ENCODE data around the gene LRMDA.
"Not testable (repeated sequence)": the region's sequence is repeated elsewhere in the genome, so short reads cannot be mapped to it uniquely, and the experiment has no call there.

LRMDA gene

DNA sequence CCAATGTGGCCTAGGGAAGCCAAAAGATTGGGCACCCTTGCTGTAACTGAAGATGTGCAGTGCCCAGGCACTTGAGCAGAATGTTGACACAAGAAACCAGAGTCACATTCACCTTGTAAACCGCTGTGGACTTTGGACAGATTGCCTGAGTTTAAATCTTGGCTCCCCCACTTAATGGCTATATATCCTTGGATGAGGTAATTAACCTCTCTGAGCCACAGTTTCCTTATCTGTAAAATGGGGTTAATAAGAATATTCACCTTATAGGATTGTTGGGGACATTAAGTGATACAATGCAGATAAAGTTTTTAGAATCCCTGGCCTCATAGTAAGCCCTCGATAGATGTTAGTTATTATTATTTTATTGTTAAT lies 331.0 kb downstream of the LRMDA start:
- in situ Hi-C loops (cut with MboI; ENCODE audit: low sequenced_read_pairs), result no loop called here

DNA sequence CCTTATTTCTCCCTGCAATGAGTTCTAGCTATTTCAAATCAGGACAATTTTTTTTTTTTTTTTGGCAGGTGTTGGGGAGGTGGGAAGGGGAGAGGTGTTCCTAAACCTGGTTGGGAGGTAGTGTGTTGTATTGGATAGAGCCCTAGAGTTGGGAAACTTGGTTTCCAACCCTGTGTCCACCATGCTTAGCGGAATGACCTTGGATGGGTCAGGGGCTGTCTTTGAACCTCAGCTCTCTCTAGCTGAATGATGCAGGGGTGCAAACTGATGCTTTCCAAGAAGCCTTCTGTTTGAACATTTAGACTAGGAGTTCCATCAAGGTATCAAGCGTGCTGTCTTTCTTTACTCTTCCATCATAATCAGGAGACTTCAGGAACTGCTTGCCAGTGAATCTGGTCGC lies 332.2 kb downstream of the LRMDA start:
- in situ Hi-C loops (cut with MboI; ENCODE audit: low sequenced_read_pairs), result no loop called here

DNA sequence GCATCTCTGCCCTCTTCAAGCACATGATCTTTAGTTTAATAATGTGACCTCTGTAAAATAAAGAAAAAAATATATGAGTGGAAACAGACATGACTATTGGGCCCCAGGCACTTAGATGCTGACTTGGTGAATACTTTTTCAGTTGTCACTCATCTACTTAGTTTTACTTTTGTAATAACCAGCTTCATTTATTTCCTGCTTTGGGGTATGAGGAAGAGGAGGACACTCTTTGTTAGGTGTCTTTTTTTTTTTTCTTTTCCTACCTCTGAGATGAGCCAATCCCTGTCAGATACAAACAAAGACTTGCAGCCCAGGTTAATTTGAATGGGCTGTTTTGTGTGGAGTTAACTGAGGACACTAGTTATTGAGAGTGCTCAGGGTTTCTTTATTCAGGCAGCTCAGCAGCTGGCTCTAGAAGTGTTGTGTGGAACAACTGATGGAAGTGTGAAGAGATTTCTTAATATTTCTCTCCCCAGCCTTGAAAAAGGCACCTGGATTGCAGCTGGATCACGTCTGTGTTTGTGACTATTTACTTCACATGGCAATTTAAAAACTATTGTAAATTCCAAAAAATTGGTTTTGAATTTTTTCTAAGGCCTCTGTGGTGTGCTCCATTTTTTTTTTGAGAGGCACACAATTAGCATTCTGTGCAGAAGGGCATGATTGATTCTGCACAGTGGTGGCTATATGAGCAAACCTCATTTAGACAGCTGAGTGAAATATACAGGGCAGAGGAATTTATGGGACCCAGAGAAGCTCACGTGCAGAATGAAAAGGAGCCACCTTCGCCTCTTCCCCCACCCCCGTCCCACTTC lies 333.8 kb downstream of the LRMDA start:
- in situ Hi-C loops (cut with MboI; ENCODE audit: low sequenced_read_pairs), result no loop called here

DNA sequence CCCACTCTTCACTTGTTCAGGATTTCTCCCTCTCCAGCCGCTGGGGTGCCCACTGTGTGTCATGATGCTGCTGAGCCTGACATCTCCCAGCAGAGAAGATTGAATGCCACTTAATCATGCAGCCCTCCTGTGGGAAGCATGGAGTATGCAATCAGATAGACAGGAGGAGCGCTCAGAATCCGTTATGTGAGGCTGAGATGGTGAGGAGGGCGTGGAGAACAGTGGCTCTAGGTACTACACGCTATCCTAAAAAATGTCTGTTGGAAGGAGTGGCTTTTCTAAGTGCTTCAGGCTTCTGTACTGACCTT lies 334.3 kb downstream of the LRMDA start:
- in situ Hi-C loops (cut with MboI; ENCODE audit: low sequenced_read_pairs), result no loop called here

DNA sequence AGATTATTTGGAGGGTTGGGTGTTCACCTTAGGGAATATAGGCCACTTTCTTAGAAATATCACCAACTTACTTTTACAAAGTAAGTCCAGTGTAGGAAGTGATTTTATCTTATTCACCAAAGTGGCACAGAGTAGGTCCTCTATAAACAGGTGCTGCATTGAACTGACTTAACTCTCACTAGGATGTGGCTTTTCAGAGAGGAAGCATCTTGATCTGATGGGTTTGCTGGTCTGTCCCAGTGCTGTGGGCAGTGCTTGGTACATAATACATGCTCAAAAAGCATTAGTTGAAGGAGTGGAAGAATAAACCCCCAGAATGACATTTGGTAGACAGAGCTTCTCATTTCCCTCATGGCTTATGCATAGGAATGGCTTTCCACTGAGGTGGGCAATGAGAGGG lies 334.7 kb downstream of the LRMDA start:
- in situ Hi-C loops (cut with MboI; ENCODE audit: low sequenced_read_pairs), result no loop called here

DNA sequence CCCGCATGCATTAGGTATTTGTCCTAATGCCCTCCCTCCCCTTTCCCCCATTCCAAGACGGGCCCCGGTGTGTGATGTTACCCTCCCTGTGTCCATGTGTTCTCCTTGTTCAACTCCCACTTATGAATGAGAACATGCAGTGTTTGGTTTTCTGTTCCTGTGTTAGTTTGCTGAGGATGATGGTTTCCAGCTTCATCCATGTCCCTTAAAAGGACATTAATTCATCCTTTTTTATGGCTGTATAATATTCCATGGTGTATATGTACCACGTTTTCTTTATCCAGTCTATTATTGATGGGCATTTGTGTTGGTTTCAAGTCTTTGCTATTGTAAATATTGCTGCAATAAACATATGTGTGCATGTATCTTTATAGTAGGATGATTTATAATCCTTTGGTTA lies 335.3 kb downstream of the LRMDA start:
- in situ Hi-C loops (cut with MboI; ENCODE audit: low sequenced_read_pairs), result not testable (repeated sequence)

DNA sequence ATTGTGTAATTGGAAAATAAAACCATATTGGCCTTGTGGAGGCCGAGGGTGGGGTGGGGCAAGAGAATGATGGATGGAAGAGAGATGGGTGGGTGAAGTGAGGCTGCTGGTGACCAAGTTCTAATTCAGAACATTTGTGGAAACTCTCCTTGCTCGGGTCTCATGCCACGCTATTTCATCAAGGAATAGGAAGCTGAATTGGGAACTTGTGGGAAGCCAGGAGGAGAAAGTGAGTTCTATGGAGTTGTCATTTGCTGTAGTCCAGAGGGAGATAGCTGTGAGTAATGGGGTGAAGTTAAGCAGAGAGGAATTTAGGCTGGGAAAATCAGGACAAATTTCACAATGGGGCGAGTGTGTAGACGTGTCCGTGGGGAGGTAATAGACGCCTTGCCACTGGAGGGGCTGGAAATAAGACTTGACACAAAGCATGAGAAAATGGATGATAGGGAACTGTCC lies 339.2 kb downstream of the LRMDA start:
- in situ Hi-C loops (cut with MboI; ENCODE audit: low sequenced_read_pairs), result no loop called here

DNA sequence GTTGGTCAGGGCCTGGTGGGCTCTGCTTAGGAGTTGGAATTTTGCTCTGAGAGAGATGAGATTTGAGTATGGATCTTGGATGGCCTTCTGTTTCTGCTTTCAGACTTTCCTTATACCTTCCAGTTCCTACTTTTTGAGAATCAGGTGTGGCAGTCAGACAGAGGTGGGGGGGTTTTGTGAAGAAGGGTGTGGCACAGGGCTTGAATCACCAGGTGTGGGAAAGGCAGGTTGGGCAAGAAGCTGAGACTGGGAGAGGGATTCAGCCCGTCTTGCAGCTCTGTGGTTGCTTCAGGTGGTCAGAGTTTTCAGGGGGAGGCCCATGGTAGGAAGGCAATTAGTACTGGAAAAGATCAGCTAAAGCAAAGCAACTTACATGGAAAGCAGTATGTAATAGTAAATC lies 340.2 kb downstream of the LRMDA start:
- in situ Hi-C loops (cut with MboI; ENCODE audit: low sequenced_read_pairs), result no loop called here

DNA sequence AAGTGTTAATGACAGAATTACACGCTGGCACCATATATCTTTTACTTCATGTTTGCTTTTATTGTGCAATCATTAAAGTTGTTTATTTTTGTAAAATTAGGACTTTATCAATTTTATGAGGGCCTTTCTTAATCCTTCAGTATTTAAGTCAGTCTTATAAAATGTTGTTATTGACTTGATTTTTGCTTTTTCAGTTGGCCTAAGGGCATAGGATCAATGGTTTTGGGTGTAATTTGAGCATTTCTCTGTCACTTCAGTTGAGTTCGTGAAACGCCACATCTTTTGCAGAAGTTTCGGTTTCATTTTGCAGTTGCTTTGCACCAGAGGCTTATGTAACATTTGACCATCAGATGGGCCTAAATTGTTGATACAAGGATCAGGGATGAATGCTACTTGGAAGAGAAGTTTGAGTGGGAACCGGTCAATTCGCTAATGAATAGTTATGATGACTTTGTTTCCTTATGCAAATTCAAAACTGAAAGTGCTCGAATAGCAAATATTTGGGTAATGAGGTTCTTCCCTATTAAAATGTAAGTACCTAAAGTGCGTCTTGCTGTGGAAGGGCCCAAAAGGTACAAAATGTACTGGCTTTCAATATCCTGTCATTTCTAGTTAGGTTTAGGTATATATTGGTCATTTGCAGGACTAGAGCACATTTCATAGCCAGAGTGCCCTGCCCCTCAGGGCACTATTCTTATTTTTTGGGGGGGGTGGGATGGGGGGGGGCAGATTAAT lies 340.9 kb downstream of the LRMDA start:
- in situ Hi-C loops (cut with MboI; ENCODE audit: low sequenced_read_pairs), result no loop called here

DNA sequence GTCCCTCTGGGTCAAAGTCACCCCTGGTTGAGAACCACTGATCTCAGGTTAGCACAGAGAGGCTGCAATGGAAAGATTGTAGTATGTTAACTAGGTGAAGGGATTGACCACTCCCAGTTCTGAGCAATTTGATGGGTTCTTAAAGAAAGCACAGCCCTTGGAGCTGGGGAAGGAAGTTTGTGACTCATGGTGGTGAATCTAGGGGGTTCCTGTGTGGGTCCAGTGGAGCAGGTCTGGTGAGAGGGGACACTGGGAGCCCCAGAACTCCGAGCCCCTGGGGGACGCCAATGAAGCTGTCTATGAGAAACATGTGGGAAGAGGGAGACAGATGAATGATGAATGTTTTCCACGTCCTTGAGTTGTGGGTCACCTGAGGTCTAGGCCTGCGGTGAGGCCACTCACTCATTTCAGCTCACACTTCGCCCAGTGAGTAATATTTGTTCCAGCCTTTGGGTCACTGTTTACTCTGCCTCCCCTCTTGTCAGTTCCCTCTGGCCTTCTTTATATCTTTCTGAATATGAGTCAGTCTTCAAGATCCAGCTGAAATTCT lies 341.9 kb downstream of the LRMDA start:
- in situ Hi-C loops (cut with MboI; ENCODE audit: low sequenced_read_pairs), result no loop called here

DNA sequence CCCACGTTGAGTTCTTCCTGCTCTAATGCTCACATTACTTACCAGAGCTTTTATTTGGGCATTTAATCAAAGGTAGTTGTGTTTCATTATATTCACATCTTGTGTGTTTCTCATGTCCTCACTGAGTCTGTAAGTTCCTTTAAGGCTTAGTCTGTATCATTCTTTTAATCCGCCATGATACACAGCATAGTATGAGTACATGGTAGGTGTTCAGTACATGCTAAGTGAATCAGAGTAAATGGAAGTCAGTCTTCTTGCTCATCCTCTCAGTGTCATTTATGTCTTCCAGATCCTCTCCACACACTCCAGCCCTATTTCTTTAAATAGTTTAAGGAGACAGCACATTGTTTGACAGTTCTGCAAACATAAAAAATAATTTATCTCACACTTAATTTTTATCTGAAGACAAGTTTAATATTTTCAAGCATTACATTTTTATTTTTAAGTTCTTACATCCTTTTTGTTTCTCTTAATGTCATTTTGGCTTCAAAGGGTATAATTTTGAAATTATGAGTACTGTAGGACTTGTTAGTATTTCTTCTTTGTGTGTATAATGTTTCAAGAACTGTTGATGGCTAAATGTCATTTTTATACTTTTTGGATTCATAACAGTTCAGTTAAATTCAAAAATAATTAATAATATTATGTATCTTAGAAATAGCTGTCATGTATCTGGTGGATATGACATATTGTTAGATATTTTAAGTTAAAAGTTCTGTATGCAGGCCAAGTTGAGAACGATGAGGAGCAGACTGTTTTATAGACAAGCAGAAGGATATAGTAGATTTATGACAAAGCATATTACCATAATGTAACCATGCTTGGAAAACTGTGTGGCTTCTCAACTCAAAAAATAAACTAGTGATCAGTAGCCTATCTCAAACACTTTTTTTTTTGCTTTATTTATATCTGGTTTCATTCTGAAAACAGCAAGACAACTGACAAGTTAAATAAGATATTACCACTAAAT lies 342.7 kb downstream of the LRMDA start:
- in situ Hi-C loops (cut with MboI; ENCODE audit: low sequenced_read_pairs), result no loop called here

DNA sequence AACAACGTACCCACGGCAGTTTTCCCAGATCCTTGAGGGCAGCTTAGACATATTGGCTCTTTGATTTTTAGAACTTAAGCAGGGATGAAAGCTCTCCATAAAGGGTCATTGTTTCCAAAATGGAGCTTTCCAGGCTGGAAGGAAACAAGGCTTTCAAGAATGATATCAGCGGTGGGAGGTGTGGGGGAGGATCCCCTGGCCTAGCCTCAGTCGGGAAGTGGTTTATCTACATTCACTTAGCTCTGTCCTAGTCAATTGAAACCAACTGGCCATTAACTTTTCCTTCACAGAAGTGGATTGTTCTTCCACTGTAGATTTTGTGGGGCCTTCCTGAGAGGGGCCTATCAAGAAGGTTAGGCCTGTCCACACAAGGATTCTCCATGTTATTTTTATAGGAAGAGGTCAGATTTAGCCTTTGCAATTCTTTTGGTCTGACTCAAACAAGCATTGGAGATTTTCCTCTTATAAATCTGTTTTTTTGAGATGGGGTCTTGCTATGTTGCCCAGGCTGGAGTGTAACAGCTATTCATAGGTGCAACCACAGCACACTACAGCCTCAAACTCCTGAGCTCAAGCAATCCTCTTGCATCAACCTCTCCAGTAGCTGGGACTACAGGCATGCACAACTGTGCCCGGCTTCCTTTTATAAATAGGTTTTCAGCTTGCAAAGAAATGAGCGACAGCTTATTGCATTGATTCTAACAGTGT lies 343.5 kb downstream of the LRMDA start:
- in situ Hi-C loops (cut with MboI; ENCODE audit: low sequenced_read_pairs), result no loop called here

DNA sequence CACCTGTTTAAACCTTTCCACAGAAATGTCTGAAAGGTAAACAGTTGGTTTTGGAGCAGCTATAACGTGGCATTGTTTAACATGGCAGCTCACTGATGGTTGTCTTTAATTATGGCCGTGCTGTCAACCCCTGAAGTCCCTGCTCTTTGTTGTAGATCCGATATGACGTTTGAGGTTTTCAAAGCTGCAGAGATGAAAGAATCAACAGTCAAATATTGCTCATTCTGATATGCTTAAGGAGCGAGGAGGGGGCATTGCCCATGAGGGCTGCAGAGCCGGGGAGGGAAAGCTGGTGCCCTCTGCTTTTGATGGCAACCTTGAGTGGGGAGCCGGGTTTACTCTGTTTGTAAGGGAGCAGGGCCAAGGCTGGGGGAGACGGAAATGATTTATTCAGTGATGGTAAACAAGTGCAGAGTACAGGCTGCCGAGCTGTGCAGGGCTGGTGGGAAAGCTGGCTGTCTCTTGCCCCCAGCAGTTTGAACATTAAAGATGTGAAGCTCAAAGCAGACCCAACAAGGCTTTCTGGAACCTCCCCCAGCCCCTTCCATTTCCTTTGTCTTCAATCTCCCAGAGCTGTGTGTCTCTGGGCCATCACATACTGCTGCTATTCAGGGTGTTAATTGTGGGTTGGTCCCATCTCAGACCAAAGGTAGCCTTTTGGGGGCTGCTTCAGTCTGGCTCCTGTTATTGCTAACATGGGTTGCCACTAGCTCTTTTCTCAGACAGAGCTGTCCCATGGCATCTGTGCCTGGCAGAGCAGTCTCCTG lies 345.5 kb downstream of the LRMDA start:
- in situ Hi-C loops (cut with MboI; ENCODE audit: low sequenced_read_pairs), result no loop called here

DNA sequence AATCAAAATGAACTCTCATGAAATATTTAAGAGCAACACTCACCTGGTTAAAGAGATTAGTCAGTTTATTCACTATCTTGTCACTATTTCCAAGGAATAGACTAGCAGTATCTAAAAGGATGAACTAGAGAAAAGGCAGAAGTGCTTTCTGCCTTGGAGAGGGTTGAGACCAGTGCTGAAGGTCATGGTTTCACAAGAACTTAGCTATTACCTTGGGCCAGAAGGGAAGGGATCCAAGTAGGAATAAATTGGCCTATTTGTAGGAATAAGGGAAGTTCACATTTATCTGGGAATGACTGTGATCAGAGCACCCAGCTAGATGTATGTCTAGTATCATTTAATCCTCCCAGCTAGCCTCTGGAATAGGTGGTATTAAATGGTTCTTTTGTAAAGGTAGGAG lies 347.2 kb downstream of the LRMDA start:
- in situ Hi-C loops (cut with MboI; ENCODE audit: low sequenced_read_pairs), result no loop called here

DNA sequence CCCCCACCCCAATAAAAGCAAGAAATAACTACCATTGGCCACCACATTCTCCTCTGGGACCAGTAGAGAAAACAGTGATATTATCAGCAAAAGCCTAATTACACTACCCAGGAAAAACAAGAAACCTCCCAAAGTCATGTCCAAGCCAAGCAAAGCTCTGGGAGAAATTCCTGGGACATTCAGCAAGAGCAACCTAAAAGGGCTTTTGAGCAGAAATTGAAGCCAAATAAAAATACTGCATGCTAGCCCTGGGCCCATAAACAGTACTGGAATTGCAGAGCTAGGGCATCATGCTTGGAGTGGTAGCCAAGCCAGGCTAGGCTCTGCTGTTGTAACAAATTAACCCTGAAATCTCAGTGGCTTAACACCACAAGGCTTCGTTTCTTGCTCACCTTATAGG lies 347.9 kb downstream of the LRMDA start:
- in situ Hi-C loops (cut with MboI; ENCODE audit: low sequenced_read_pairs), result no loop called here

DNA sequence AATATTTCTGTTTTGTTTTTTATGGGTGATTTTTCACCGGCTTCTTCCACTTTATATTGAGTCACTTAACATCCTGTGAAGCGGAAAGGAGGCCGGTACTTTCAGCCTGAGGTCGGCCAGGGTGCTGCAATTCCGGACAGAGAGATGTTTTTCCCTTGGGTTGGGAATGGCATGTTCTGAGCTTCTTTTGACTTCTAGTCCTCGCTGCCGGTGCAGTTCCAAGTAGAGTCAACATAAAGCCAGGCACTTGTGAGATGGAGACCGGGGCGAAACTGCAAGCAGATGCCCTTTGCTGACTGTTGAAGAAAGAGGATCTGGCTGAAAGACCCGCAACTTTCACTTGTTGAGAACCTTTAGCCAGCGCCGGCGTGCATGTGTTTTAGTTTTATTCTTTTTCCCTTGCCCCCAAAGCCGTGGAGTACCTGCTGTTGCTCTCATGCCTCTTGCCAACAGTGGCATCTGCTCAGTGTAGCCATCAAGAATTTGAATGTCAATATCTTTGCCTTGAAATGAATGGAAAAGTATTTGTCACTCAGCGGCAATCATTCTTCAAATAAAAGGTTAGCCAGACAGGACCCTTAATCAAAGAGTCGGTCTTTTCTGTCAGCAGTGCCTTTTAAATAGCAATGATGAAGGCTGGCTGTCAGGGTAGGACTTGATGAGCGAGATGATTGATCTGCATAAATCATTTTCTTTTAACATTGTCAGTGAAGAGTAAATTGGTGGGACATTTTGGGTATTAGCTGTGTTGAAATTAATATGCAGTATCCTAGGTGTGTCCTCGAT lies 351.2 kb downstream of the LRMDA start:
- in situ Hi-C loops (cut with MboI; ENCODE audit: low sequenced_read_pairs), result no loop called here

DNA sequence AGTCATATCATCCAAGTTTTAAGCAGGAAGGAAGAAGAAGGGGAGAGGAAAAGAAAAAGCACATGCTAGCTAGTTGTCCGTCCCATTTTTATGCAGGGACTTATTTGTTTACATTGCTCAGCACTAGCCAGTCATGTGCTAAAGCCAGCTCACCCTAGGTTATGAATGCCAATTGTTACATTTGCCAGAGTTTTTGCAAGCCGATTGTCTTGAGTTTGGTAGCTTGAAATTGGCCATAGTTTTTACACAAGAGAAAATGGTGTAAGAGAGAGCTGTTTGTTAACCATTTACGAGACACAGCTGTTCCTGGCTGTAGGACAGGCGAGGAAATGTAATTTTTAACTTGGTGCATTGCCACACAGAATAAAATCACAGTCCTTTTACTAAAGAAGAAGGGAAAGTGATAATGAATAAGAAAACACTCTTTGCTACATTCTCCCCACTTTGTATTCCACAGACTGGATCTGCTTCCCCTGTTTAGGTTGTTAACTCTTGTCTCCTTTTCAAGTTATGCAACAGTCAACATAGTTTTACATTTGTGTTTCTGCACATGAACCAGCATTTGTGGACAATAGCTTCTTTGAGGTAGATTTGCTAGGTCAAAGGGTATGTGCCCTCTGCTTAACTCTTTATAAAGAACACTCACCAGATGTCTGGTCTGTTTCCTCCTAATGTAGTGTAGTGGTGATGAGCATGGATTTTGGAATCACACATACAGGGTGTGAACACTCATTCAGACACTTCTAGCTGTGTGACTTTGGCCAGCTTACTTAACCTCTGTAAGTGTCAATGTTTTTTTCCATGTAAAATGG lies 357.2 kb downstream of the LRMDA start:
- in situ Hi-C loops (cut with MboI; ENCODE audit: low sequenced_read_pairs), result no loop called here

DNA sequence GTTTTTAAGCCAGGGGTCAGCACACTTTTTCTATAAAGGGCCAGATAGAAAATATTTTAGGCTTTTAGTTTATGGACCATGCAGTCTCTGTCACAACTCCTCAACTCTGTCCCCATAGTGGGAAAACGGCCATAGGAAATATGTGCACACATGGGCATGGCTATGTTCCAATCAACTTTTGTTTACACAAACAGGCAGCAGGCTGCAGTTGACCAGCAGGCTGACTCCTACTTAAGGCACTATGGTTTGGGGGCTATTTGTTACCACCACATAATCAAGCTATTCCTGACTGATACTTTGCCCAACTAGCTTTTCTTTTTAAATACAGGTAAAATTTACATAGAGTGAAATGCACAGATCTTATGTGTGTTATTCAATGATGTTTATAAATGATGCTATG lies 362.4 kb downstream of the LRMDA start:
- in situ Hi-C loops (cut with MboI; ENCODE audit: low sequenced_read_pairs), result no loop called here
